AG09319 (cell line): ENCODE results near the gene FAM13A.

Experiments used
- DNase-seq: peaks from one replicate; pipeline ENCODE4 v3.0.0-alpha.2; 2010; ENCODE audit warnings: low read depth; ENCODE audit errors: extremely low read depth
- CTCF ChIP-seq: IDR thresholded peaks from 2 replicates; pipeline ENCODE4 v1.5.1; 2011; ENCODE audit warnings: low read depth, mild to moderate bottlenecking, inconsistent platforms, low read length, moderate library complexity

Gene FAM13A

GRCh38 chr4:88722276-88722780 is 334.7 kb downstream of the FAM13A start:
- DNase-seq: no peak
- no peak for TF ChIP-seq CTCF

GRCh38 chr4:88720451-88721428 is 336.2 kb downstream of the FAM13A start:
- no peak for TF ChIP-seq CTCF
- no peak for DNase-seq

- TF ChIP-seq CTCF: no peak
- no peak for DNase-seq
Measured at GRCh38 chr4:88719381-88719780, 337.6 kb downstream of the FAM13A start.

- DNase-seq: no peak
- no peak for TF ChIP-seq CTCF
Measured at GRCh38 chr4:88718098-88718497, 338.9 kb downstream of the FAM13A start.

GRCh38 chr4:88713782-88714181 is 343.2 kb downstream of the FAM13A start:
- no peak for DNase-seq
- TF ChIP-seq CTCF: no peak

GRCh38 chr4:88709989-88710388 is 347.0 kb downstream of the FAM13A start:
- TF ChIP-seq CTCF: no peak
- no peak for DNase-seq

- peak; percentile 31 for DNase-seq
- peak; percentile 66 for TF ChIP-seq CTCF
Measured at GRCh38 chr4:88706574-88706973, 350.4 kb downstream of the FAM13A start.
